Prostate gland (tissue), 2 donors: Measurements from ENCODE around the gene SUGCT.
"Not testable (repeated sequence)": the region's sequence is repeated elsewhere in the genome, so short reads cannot be mapped to it uniquely, and the experiment has no call there.

ENCODE experiments used
- CTCF ChIP-seq, 4 experiments: fragments of 200-600 bp in 2 of 4; fragments of 450-650 bp in 2 of 4; sonication (generic) in 2 of 4; IDR thresholded peaks; 1 replicate in 3 of 4; 2 replicates in 1 of 4; pipeline ENCODE4 v1.5.1; 2016 to 2019; ENCODE audit warnings: antibody characterized with exemption in 4 of 4, mild to moderate bottlenecking in 2 of 4, moderate library complexity in 2 of 4
- POLR2A ChIP-seq: fragments of 450-650 bp; IDR thresholded peaks from one replicate; pipeline ENCODE4 v1.6.1; 2016; ENCODE audit warnings: antibody characterized with exemption, mild to moderate bottlenecking
- POLR2AphosphoS5 ChIP-seq: sonication (generic); formaldehyde crosslinking; IDR thresholded peaks from one replicate; pipeline ENCODE4 v1.6.1; 2017; ENCODE audit warnings: antibody characterized with exemption

- TF ChIP-seq CTCF (IDR thresholded peaks at IDR 0.05); POLR2A; POLR2AphosphoS5: not testable (repeated sequence)
Measured at GRCh38 chr7:40253444-40253843, 118.6 kb downstream of the SUGCT start.
